ENCODE data around the gene SORBS1. TPM values are rescaled to one million over a fixed set of nuclear protein-coding genes. Genes with fewer than 3 reads are reported as not detected.

Gene SORBS1
- total and polyA plus RNA-seq, 2 of the 13 experiments (the other 11 are each of a cell fraction or from before 2014, with no cell fraction given) = 16.8 to 39.8 TPM

DNA sequence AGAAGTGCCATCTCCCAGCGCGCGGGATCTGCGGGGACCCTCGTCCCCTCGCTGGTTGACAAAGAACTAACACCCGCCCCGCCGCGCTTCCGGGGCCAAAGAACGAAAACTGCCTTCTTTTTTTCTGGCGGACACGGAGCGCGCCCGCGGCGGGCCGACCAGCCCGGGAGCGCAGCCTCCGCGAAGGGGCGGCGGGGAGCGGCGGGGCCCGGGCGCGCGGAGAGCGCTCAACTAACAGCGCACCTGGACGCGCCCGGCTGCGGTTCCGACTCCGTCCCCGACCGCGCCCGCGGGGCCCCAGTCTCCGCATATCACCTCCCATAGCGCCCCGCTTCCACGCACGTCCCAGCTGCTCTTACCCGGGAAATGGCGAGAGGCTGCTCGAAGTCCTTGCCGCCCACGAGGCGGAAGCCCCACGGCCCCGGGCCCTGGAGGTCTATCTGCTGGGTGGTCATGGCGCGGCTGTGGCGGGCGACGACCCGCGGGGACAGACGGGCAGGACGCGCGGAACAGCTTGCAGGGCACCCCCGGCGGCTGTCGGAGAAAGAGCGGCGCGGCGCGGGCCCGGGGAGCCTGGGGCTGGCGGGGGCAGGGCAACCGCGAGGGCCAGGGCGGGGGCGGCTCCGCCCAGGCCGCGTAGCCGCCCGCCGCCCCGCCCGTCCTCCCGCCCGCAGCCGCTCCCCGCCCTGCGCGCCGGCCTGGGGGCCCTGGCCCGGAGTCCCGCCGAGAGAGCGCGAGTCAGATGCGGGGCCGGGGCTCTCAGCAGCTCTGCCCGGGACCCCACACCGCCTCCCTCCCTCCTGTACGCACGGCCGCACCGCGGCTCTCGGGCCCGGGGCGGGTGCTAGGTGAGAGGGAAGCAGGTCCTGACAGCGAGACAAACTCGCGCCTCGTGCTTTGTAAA is 270.5 kb downstream of the SORBS1 start, which contains the start of gene PDLIM1 (continued):
- TF ChIP-seq, protein P1, sequence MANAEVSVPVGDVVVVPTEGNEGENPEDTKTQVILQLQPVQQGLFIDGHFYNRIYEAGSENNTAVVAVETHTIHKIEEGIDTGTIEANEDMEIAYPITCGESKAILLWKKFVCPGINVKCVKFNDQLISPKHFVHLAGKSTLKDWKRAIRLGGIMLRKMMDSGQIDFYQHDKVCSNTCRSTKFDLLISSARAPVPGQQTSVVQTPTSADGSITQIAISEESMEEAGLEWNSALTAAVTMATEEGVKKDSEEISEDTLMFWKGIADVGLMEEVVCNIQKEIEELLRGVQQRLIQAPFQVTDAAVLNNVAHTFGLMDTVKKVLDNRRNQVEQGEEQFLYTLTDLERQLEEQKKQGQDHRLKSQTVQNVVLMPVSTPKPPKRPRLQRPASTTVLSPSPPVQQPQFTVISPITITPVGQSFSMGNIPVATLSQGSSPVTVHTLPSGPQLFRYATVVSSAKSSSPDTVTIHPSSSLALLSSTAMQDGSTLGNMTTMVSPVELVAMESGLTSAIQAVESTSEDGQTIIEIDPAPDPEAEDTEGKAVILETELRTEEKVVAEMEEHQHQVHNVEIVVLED (CRISPR knock-in tag; IDR thresholded peaks at IDR 0.05; ENCODE audit: borderline replicate concordance) = peak; percentile 26; the same call in 1 of the 2 replicates
- no peak for TF ChIP-seq NFIC (IDR thresholded peaks at IDR 0.05; ENCODE audit: low read length)
- TF ChIP-seq ERF (CRISPR knock-in tag; IDR thresholded peaks at IDR 0.05) = peak; percentile 38
- TF ChIP-seq ZNF501 (CRISPR knock-in tag; IDR thresholded peaks at IDR 0.05) = peak; percentile 40; the same call in 1 of the 2 replicates
- no peak for TF ChIP-seq EHMT2 (IDR thresholded peaks at IDR 0.05; ENCODE audit: borderline replicate concordance, low read depth, low read length)
- TF ChIP-seq ZBTB8A (CRISPR knock-in tag; IDR thresholded peaks at IDR 0.05; ENCODE audit: borderline replicate concordance, low read depth) = no peak
- TF ChIP-seq, protein P2, sequence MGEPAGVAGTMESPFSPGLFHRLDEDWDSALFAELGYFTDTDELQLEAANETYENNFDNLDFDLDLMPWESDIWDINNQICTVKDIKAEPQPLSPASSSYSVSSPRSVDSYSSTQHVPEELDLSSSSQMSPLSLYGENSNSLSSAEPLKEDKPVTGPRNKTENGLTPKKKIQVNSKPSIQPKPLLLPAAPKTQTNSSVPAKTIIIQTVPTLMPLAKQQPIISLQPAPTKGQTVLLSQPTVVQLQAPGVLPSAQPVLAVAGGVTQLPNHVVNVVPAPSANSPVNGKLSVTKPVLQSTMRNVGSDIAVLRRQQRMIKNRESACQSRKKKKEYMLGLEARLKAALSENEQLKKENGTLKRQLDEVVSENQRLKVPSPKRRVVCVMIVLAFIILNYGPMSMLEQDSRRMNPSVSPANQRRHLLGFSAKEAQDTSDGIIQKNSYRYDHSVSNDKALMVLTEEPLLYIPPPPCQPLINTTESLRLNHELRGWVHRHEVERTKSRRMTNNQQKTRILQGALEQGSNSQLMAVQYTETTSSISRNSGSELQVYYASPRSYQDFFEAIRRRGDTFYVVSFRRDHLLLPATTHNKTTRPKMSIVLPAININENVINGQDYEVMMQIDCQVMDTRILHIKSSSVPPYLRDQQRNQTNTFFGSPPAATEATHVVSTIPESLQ (CRISPR knock-in tag; conservative IDR thresholded peaks at IDR 0.05) = no peak
- TF ChIP-seq, protein P3, sequence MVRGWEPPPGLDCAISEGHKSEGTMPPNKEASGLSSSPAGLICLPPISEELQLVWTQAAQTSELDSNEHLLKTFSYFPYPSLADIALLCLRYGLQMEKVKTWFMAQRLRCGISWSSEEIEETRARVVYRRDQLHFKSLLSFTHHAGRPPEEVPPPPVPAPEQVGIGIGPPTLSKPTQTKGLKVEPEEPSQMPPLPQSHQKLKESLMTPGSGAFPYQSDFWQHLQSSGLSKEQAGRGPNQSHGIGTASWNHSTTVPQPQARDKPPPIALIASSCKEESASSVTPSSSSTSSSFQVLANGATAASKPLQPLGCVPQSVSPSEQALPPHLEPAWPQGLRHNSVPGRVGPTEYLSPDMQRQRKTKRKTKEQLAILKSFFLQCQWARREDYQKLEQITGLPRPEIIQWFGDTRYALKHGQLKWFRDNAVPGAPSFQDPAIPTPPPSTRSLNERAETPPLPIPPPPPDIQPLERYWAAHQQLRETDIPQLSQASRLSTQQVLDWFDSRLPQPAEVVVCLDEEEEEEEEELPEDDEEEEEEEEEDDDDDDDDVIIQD (CRISPR knock-in tag; IDR thresholded peaks at IDR 0.05; ENCODE audit: low read depth) = no peak
- TF ChIP-seq ZNF30 (CRISPR knock-in tag; IDR thresholded peaks at IDR 0.05) = 0 out of 2 replicates have a peak, but pooled peaks have one; percentile 70
- no peak for TF ChIP-seq ZNF773 (CRISPR knock-in tag; IDR thresholded peaks at IDR 0.05; ENCODE audit: borderline replicate concordance)
- TF ChIP-seq, protein P4, sequence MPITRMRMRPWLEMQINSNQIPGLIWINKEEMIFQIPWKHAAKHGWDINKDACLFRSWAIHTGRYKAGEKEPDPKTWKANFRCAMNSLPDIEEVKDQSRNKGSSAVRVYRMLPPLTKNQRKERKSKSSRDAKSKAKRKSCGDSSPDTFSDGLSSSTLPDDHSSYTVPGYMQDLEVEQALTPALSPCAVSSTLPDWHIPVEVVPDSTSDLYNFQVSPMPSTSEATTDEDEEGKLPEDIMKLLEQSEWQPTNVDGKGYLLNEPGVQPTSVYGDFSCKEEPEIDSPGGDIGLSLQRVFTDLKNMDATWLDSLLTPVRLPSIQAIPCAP (CRISPR knock-in tag; IDR thresholded peaks at IDR 0.05; ENCODE audit: low read depth) = no peak
- no peak for TF ChIP-seq KDM5A (IDR thresholded peaks at IDR 0.05; ENCODE audit: borderline replicate concordance, low read length)
- no peak for TF ChIP-seq ZNF644 (CRISPR knock-in tag; IDR thresholded peaks at IDR 0.05; ENCODE audit: low read depth)
- TF ChIP-seq, protein P5, sequence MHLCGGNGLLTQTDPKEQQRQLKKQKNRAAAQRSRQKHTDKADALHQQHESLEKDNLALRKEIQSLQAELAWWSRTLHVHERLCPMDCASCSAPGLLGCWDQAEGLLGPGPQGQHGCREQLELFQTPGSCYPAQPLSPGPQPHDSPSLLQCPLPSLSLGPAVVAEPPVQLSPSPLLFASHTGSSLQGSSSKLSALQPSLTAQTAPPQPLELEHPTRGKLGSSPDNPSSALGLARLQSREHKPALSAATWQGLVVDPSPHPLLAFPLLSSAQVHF (CRISPR knock-in tag; IDR thresholded peaks at IDR 0.05) = peak; percentile 64; the same call in 1 of the 2 replicates
- no peak; the same call in 1 of the 2 replicates for TF ChIP-seq ZNF816 (CRISPR knock-in tag; IDR thresholded peaks at IDR 0.05; ENCODE audit: borderline replicate concordance)
- no peak for TF ChIP-seq NBN (conservative IDR thresholded peaks at IDR 0.05)
- no peak for TF ChIP-seq MEF2D (CRISPR knock-in tag; IDR thresholded peaks at IDR 0.05)
- TF ChIP-seq, protein P6, sequence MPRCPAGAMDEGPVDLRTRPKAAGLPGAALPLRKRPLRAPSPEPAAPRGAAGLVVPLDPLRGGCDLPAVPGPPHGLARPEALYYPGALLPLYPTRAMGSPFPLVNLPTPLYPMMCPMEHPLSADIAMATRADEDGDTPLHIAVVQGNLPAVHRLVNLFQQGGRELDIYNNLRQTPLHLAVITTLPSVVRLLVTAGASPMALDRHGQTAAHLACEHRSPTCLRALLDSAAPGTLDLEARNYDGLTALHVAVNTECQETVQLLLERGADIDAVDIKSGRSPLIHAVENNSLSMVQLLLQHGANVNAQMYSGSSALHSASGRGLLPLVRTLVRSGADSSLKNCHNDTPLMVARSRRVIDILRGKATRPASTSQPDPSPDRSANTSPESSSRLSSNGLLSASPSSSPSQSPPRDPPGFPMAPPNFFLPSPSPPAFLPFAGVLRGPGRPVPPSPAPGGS (CRISPR knock-in tag; IDR thresholded peaks at IDR 0.05) = peak; percentile 43; the same call in 1 of the 2 replicates
- TF ChIP-seq, protein P7, sequence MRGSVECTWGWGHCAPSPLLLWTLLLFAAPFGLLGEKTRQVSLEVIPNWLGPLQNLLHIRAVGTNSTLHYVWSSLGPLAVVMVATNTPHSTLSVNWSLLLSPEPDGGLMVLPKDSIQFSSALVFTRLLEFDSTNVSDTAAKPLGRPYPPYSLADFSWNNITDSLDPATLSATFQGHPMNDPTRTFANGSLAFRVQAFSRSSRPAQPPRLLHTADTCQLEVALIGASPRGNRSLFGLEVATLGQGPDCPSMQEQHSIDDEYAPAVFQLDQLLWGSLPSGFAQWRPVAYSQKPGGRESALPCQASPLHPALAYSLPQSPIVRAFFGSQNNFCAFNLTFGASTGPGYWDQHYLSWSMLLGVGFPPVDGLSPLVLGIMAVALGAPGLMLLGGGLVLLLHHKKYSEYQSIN (CRISPR knock-in tag; IDR thresholded peaks at IDR 0.05; ENCODE audit: borderline replicate concordance) = no peak
